Colonic mucosa (tissue), 4 donors: ENCODE data around the gene LOXL3. TPM values are rescaled to one million over a fixed set of nuclear protein-coding genes. Genes with fewer than 3 reads are reported as not detected.

Source experiments
- DNase-seq: peaks from one replicate; pipeline ENCODE4 v3.0.0-alpha.2; 2020
- H3K27ac ChIP-seq: fragments of 200-600 bp; one replicate; pipeline ENCODE4 v1.8.0; 2021
- H3K27me3 ChIP-seq: fragments of 200-600 bp; one replicate; pipeline ENCODE4 v1.8.0; 2021
- H3K36me3 ChIP-seq: fragments of 200-600 bp; one replicate; pipeline ENCODE4 v1.8.0; 2021
- H3K4me1 ChIP-seq: fragments of 200-600 bp; one replicate; pipeline ENCODE4 v1.8.0; 2021; ENCODE audit warnings: mild to moderate bottlenecking
- H3K4me3 ChIP-seq: fragments of 200-600 bp; one replicate; pipeline ENCODE4 v1.8.0; 2021
- H3K9ac ChIP-seq, 2 donors: one replicate each; pipeline ENCODE4 v1.7.0; 2013; ENCODE audit warnings: control low read depth in 2 of 2, low read depth in 2 of 2, low read length in 2 of 2
- H3K9me3 ChIP-seq: fragments of 200-600 bp; one replicate; pipeline ENCODE4 v1.8.0; 2021
- intact Hi-C: fragments of 100-400 bp; cut with DNase I; formaldehyde crosslinking; loops from one replicate; pipeline ENCODE4 v1.14.1; 2022
- total RNA-seq, 2 donors: library from RNA; stranded (reverse); fragmentation: NEBNext Ultra II Directional in 1 of 2; extraction: Animal tissue kit (Norgen Biotek cat#: 25700) in 1 of 2; gene quantifications; one replicate each; pipeline ENCODE4 v1.2.1, GENCODE V29; 2021
- TF ChIP-seq, protein P1 (sequence below): fragments of 200-600 bp; IDR thresholded peaks from one replicate; pipeline ENCODE4 v1.8.0; 2022; ENCODE audit warnings: antibody characterized with exemption, mild to moderate bottlenecking
- donor health status: healthy.
- donor health status: DM: no; HTN: no; CAD: no.
- donor health status: DM: no; HTN: no; CAD: no.

The LOXL3 gene
- total RNA-seq, 2 donors from 2014 or later = 2.9 to 4.7 TPM

GRCh38 chr2:74482801-74483674, 70.7 kb downstream of the LOXL3 start, which contains the start of the genes CCDC142 and TTC31:
Gene CCDC142, minus strand, starts transcription at chr2:74482998. Its CDS starts 161 bp downstream, at chr2:74482837.
Gene TTC31, plus strand, starts transcription at chr2:74483081. Its CDS starts 15 bp downstream, at chr2:74483096.
- TF ChIP-seq, protein P1, sequence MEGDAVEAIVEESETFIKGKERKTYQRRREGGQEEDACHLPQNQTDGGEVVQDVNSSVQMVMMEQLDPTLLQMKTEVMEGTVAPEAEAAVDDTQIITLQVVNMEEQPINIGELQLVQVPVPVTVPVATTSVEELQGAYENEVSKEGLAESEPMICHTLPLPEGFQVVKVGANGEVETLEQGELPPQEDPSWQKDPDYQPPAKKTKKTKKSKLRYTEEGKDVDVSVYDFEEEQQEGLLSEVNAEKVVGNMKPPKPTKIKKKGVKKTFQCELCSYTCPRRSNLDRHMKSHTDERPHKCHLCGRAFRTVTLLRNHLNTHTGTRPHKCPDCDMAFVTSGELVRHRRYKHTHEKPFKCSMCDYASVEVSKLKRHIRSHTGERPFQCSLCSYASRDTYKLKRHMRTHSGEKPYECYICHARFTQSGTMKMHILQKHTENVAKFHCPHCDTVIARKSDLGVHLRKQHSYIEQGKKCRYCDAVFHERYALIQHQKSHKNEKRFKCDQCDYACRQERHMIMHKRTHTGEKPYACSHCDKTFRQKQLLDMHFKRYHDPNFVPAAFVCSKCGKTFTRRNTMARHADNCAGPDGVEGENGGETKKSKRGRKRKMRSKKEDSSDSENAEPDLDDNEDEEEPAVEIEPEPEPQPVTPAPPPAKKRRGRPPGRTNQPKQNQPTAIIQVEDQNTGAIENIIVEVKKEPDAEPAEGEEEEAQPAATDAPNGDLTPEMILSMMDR = peak; percentile 73
- Histone ChIP-seq H3K27ac (peak within 1 kb of the TSS; percentile 91), H3K9ac (peak within 1 kb of the TSS; percentile 79 to 80), H3K9me3 (no peaks in the 10 kb centered on the region), H3K36me3 (no peaks in the 10 kb centered on the region), H3K4me1 (peaks cover 16% of the 10 kb centered on the region), H3K27me3 (no peaks in the 10 kb centered on the region), H3K4me3 (peak within 1 kb of the TSS; percentile 86)
- intact Hi-C loops = loop anchor here (2.0 to 10.0 kb wide), 3 partner anchors 49 to 392 kb away; no protein-coding TSS in a partner anchor
- peak; percentile 97 for DNase-seq

Other genes with a start within 250 kb of the LOXL3 start
- gene SLC4A5, start 210.5 kb downstream of the LOXL3 start, total RNA-seq = 1 to 10 TPM in 1 of 2 donors, under 1 TPM in 1; 0.45 to 2.8 TPM
- 100 to 1,000 TPM; 111 to 114 TPM for gene DCTN1, start 173.6 kb downstream of the LOXL3 start, total RNA-seq
- 1 to 10 TPM in 1 of 2 donors, under 1 TPM in 1; 0.62 to 1.1 TPM for gene C2orf81, start 132.3 kb downstream of the LOXL3 start, total RNA-seq
- gene WDR54, start 132.2 kb downstream of the LOXL3 start, total RNA-seq = 1 to 10 TPM; 7.5 to 9.0 TPM
- gene RTKN, start 112.0 kb downstream of the LOXL3 start, total RNA-seq = 10 to 100 TPM; 51.4 to 89.9 TPM
- gene INO80B, start 98.9 kb downstream of the LOXL3 start, total RNA-seq = 10 to 100 TPM; 18.2 to 23.9 TPM
- 10 to 100 TPM; 47.6 to 48.3 TPM for gene WBP1, start 95.5 kb downstream of the LOXL3 start, total RNA-seq
- 10 to 100 TPM; 42.4 to 86.2 TPM for gene MOGS, start 88.6 kb downstream of the LOXL3 start, total RNA-seq
- gene MRPL53, start 81.3 kb downstream of the LOXL3 start, total RNA-seq = 10 to 100 TPM; 64.6 to 90.3 TPM
- 10 to 100 TPM; 14.5 to 28.3 TPM for gene CCDC142, start 70.9 kb downstream of the LOXL3 start, total RNA-seq
- 10 to 100 TPM; 23.3 to 25.2 TPM for gene TTC31, start 70.9 kb downstream of the LOXL3 start, total RNA-seq
- gene LBX2, start 54.3 kb downstream of the LOXL3 start, total RNA-seq = under 1 TPM; 0.50 to 0.99 TPM
- gene PCGF1, start 46.2 kb downstream of the LOXL3 start, total RNA-seq = 10 to 100 TPM; 16.1 to 19.9 TPM
- gene TLX2, start 39.5 kb downstream of the LOXL3 start, total RNA-seq = under 1 TPM; 0.12 to 0.40 TPM
- gene DQX1, start 27.7 kb downstream of the LOXL3 start, total RNA-seq = 10 to 100 TPM; 34.2 to 36.8 TPM
- gene AUP1, start 24.2 kb downstream of the LOXL3 start, total RNA-seq = 100 to 1,000 TPM; 107 to 212 TPM
- gene HTRA2, start 24.0 kb downstream of the LOXL3 start, total RNA-seq = 10 to 100 TPM; 26.3 to 41.5 TPM
- gene DOK1, start 778 bp upstream of the LOXL3 start, total RNA-seq = 10 to 100 TPM; 20.9 to 26.5 TPM
- gene M1AP, start 94.4 kb upstream of the LOXL3 start, total RNA-seq = under 1 TPM in 1 of 2 donors, not detected in 1; 0.35 TPM
- gene SEMA4F, start 100.3 kb upstream of the LOXL3 start, total RNA-seq = 1 to 10 TPM; 4.4 to 5.5 TPM